HepG2 (cell line): ENCODE data around the gene EPHB6.

ENCODE experiments used
- ATF7-NPFF ChIP-seq: sonication (generic); formaldehyde crosslinking; IDR thresholded peaks from 2 replicates; pipeline ENCODE4 v1.8.1; 2023; ENCODE audit warnings: mild to moderate bottlenecking, low read depth, missing genetic modification reagents, moderate library complexity
- CBX5 ChIP-seq: sonication (generic); formaldehyde crosslinking; IDR thresholded peaks from 2 replicates; pipeline ENCODE4 v1.4.0; 2020; ENCODE audit warnings: missing genetic modification reagents, borderline replicate concordance
- CEBPB ChIP-seq: IDR thresholded peaks from 2 replicates; pipeline ENCODE4 v1.6.1; 2011; ENCODE audit warnings: low read depth, low read length, improper control_type of control experiment, borderline replicate concordance
- CTCF ChIP-seq: sonication (generic); formaldehyde crosslinking; IDR thresholded peaks from 2 replicates; pipeline ENCODE4 v1.5.0; 2020; ENCODE audit warnings: mild to moderate bottlenecking, missing genetic modification reagents, moderate library complexity
- HDAC6 ChIP-seq: fragments of 200-600 bp; sonication (generic); IDR thresholded peaks from 2 replicates; pipeline ENCODE4 v1.7.0; 2017; ENCODE audit warnings: mild to moderate bottlenecking, antibody characterized with exemption, low read length, low read depth
- HOMEZ ChIP-seq: IDR thresholded peaks from 2 replicates; pipeline ENCODE4 v1.6.1; 2016; ENCODE audit warnings: low read depth
- KAT8 ChIP-seq: IDR thresholded peaks from 2 replicates; pipeline ENCODE4 v1.6.1; 2016; ENCODE audit warnings: missing genetic modification reagents, missing compliant biosample characterization
- PLSCR1 ChIP-seq: sonication (generic); formaldehyde crosslinking; IDR thresholded peaks from 2 replicates; pipeline ENCODE4 v1.5.0; 2020; ENCODE audit warnings: missing genetic modification reagents, mild to moderate bottlenecking, borderline replicate concordance
- SUZ12 ChIP-seq: fragments of 150-350 bp; IDR thresholded peaks from 2 replicates; pipeline ENCODE4 v1.6.1; 2014; ENCODE audit warnings: low read depth, low read length
- UBTF ChIP-seq: sonication (generic); formaldehyde crosslinking; IDR thresholded peaks from 2 replicates; pipeline ENCODE4 v1.4.0; 2020; ENCODE audit warnings: mild to moderate bottlenecking, missing genetic modification reagents
- ZNF138 ChIP-seq: sonication (generic); formaldehyde crosslinking; IDR thresholded peaks from 2 replicates; pipeline ENCODE4 v1.5.0; 2020; ENCODE audit warnings: mild to moderate bottlenecking, low read depth, missing genetic modification reagents
- ZNF33A ChIP-seq: sonication (generic); formaldehyde crosslinking; IDR thresholded peaks from 2 replicates; pipeline ENCODE4 v1.5.1; 2020; ENCODE audit warnings: missing genetic modification reagents, mild to moderate bottlenecking, moderate library complexity, borderline replicate concordance
- ZNF383 ChIP-seq: sonication (generic); formaldehyde crosslinking; IDR thresholded peaks from 2 replicates; pipeline ENCODE4 v1.4.0; 2020; ENCODE audit warnings: missing genetic modification reagents, mild to moderate bottlenecking, borderline replicate concordance
- ZNF672 ChIP-seq: sonication (generic); formaldehyde crosslinking; IDR thresholded peaks from 2 replicates; pipeline ENCODE4 v1.8.1; 2022; ENCODE audit warnings: missing genetic modification reagents

- TF ChIP-seq SUZ12 (no peak), CEBPB (no peak), ZNF138 (CRISPR knock-in tag) (no peak), KAT8 (CRISPR knock-in tag) (no peak), HOMEZ (no peak), CBX5 (CRISPR knock-in tag) (no peak), CTCF (CRISPR knock-in tag) (peak; percentile 75), PLSCR1 (CRISPR knock-in tag) (no peak), ATF7-NPFF (CRISPR knock-in tag) (no peak), ZNF33A (CRISPR knock-in tag) (no peak), HDAC6 (no peak), ZNF383 (CRISPR knock-in tag) (no peak), UBTF (no peak), ZNF672 (CRISPR knock-in tag) (no peak)
Observed at GRCh38 chr7:142866361-142867096, 11.7 kb downstream of the EPHB6 start.
